Prostate gland (tissue), 2 donors: ENCODE data around the gene ME3.

Experiments used
- POLR2A ChIP-seq: fragments of 450-650 bp; IDR thresholded peaks from one replicate; pipeline ENCODE4 v1.6.1; 2016; ENCODE audit warnings: antibody characterized with exemption, mild to moderate bottlenecking
- POLR2AphosphoS5 ChIP-seq: sonication (generic); formaldehyde crosslinking; IDR thresholded peaks from one replicate; pipeline ENCODE4 v1.6.1; 2017; ENCODE audit warnings: antibody characterized with exemption
- TF ChIP-seq, protein P1 (sequence below), 4 experiments: fragments of 200-600 bp in 2 of 4; fragments of 450-650 bp in 2 of 4; sonication (generic) in 2 of 4; IDR thresholded peaks; 1 replicate in 3 of 4; 2 replicates in 1 of 4; pipeline ENCODE4 v1.5.1; 2016 to 2019; ENCODE audit warnings: antibody characterized with exemption in 4 of 4, mild to moderate bottlenecking in 2 of 4, moderate library complexity in 2 of 4

DNA sequence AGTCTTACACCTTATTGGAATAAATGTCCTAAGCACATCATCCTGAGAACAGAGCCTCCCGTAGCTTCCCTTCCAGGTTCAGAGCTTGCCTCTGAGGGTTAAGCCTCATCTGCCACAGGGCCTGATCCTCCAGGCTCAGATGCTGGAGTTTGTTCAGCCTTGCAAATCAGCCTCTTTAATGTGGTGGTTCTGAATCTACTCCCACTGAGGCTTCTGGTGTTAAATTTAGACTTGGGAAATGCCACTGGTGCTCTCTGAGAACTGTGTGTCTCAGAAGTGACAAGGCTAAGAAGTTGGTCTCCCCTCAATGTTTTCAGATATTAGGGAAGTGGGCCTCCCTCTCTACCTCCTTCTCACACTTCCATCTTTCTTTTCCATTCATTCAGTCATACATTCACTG, 229.0 kb downstream of the ME3 start:
- TF ChIP-seq, protein P1, sequence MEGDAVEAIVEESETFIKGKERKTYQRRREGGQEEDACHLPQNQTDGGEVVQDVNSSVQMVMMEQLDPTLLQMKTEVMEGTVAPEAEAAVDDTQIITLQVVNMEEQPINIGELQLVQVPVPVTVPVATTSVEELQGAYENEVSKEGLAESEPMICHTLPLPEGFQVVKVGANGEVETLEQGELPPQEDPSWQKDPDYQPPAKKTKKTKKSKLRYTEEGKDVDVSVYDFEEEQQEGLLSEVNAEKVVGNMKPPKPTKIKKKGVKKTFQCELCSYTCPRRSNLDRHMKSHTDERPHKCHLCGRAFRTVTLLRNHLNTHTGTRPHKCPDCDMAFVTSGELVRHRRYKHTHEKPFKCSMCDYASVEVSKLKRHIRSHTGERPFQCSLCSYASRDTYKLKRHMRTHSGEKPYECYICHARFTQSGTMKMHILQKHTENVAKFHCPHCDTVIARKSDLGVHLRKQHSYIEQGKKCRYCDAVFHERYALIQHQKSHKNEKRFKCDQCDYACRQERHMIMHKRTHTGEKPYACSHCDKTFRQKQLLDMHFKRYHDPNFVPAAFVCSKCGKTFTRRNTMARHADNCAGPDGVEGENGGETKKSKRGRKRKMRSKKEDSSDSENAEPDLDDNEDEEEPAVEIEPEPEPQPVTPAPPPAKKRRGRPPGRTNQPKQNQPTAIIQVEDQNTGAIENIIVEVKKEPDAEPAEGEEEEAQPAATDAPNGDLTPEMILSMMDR (IDR thresholded peaks at IDR 0.05): no peak
- TF ChIP-seq POLR2AphosphoS5 (no peak), POLR2A (no peak)
